NCI-H524 (cell line): ENCODE results near the gene GNB1.
A peak's percentile ranks its signal among the peaks of the same experiment; 100 is the strongest.

ENCODE experiments used
- DNase-seq, 2 experiments: peaks; one replicate each; lab custom pipeline; 2025; lab: John Stamatoyannopoulos, UW

Gene GNB1

DNA sequence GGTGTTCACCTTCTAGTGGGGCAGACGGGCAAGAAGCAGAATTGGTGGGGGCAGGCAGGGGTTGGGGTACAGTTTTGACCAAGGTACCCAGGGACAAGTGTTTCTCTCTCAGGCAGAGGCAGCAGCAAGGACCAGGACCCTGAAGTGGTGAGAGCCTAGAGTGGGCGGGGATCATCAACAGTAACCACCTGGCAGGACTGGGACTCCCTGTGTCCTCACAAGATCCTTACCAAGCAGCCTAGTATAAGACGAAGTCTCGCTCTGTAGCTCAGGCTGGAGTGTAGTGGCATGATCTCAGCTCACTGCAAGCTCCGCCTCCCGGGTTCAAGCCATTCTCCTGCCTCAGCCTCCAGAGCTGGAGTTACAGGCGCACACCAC, 109.4 kb downstream of the GNB1 start:
- no peak for DNase-seq

- DNase-seq, result no peak
Observed at GRCh38 chr1:1780598-1781525, 110.0 kb downstream of the GNB1 start.

DNA sequence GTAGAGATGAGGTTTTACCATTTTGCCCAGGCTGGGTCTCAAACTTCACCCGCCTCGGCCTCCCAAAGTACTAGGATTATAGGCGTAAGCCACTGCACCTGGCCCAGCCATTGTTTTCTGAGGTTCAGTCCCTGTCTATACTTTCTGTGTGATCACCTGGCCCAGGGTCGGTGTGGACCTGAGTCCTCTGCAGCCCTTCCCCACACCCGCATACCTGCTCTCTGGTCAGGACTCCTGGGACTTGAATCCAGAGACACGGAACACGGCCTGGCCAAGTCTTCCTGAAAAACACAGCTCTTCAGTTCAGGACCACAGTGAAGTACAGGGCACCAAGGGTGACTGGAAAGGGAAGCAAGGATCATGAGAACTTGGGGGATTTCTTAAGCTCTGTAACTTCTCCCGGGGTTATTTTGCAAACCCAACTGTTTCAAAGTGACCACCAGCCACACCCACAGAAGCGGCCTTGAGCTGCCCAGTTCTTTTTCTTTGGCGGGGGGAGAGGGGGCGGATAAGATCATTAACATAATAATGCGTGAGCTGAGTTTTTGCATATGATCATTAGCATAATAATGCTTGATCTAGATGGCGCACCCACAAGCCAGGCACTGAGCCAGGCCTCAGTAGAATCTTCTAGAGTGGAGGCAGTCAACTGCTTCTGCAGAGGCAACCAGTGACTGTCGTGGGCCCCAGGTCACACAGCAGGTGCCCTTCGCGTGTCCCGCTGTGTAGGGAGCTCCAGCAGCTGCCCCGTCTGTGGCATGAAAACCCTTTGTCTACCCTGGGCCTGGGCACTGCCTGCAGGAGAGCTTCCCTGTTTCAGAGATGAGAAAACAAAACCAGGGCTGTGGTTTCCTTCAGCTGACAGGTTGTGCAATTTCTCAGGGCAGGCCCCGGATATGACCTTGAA, 110.9 kb downstream of the GNB1 start:
- DNase-seq, result no peak

- DNase-seq, result no peak
Observed at GRCh38 chr1:1779320-1779675, 111.6 kb downstream of the GNB1 start.

- DNase-seq, result peak in 1 of 2 experiments; percentile 27
Observed at GRCh38 chr1:1778663-1779319, 112.1 kb downstream of the GNB1 start.

DNA sequence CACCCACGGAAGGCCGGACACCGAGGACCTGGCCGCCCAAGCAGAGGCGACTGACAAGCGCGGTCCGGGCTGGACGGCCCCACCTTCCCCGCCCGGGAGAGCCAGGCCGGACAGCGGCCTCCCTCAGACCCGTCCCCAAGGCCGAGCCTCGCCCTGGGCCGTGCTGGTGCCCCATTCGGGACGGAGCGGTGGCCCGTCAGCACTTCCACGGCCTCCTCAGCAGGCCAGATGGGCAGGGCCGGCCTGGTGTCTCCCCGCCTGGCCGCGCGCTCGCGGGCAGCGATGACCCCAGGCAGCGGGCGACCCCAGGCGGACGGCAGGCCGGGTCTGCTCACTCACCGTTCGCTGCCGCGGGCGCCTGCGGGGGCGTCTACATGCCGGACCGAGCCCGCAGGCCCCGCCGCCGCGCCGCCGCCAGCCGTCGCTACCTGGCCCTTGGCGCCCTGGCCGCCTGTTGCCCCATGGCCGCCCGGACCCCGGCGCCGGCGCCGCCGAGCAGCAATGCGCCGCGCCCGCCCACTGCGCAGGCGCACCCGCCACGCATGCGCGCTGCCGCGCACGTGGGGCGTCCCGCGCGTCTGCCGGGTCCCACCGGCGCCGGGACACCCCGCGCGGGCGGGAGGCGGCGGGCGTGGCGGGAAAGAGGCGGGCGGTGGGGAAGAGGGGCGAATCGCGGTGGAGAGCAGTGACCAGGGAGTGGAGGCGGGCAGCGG, 112.8 kb downstream of the GNB1 start, which contains the start of gene NADK:
NADK (minus strand) TSS at position 521 of the 713 bp plus-strand sequence. CDS start 13,064 bp downstream, outside the sequence.
- DNase-seq, result peak; percentile 34 to 69

DNA sequence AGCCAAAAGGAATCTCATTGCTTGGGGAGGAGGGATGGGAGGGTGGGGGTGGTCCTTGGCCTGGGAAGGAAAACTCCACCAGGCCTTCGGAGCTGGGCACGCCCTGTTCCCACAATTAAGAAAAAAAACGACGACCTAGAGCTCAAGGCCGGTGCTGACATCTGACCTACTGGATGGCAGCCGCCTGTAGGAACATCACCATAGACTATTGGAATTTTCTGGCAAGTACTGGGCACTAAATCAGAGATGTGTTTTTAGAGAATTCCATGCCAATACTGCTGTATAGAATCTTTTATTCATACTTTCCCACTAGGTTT, 113.3 kb downstream of the GNB1 start:
- DNase-seq, result no peak

DNA sequence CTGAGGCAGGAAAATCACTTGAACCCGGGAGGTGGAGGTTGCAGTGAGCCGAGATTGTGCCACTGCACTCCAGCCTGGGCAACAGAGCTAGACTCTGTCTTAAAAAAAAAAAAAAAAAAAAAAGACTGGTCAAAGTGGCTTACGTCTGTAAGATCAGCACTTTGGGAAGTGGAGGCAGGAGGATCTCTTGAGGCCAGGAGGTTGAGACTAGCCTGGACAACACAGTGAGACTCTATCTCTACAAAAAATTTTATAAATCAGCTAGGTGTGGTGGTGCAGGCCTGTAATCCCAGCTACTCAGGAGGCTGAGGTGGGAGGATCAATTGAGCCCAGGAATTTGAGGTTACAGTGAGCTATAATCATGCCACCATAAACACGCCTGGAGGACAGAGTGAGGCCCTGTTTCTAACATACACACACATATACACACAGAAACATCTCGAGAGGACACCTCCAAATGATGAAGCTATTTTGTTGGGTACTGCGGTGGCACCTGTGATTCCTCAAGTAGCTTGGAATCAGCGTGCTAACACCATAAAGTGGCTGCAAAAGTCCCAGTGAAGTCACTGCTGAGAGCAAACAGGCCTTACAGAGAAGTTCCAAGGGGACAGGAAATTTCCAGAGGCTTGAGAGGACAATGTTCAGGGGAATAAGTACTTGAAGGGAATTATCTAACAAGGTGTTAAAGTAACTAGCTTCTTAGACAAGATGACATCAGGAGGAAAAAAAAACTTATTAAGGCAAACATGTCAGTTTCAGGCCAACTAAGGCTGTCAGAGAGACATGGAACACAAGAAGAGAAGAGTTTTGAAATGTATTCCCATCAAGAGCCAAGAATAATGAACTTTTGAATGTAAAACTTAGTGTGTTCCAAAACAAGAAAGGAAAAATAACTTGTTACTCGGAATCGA, 114.0 kb downstream of the GNB1 start:
- no peak for DNase-seq

GRCh38 chr1:1775327-1776226, 115.3 kb downstream of the GNB1 start:
- no peak for DNase-seq

DNA sequence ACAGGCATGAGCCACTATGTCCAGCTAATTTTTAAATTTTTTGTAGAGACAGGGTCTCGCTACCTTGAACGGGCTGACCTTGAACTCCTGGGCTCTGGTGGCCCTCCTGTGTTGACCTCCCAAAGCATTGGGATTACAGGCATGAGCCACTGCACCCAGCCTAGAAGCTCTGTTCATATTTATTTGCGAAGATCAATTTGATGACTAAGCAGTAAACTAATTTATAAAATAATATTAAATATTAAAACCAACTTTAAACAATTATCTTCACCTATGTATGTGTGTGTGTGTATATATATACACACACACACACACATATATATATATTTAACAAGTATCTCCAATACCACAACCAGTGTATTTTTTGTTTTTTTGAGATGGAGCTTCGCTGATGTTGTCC, 117.0 kb downstream of the GNB1 start:
- DNase-seq, result no peak

DNA sequence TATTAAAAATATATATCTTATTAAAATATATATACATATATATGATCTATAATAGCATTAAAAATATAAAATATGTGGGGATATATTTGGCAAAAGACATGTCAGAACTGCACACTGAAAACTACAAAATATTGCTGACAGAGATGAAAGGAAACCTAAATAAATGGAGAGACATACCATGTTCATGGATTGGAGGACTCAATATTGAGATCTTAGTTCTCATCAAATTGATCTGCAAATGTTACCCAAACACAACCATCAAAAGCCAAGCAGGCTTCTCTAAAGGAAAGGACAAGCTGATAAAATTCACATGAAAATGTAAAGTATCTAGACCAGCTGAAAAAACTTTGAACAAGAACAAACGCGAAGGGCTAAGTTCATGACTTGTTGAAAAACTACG, 119.8 kb downstream of the GNB1 start:
- no peak for DNase-seq

- no peak for DNase-seq
Observed at GRCh38 chr1:1770102-1770501, 120.8 kb downstream of the GNB1 start.

DNA sequence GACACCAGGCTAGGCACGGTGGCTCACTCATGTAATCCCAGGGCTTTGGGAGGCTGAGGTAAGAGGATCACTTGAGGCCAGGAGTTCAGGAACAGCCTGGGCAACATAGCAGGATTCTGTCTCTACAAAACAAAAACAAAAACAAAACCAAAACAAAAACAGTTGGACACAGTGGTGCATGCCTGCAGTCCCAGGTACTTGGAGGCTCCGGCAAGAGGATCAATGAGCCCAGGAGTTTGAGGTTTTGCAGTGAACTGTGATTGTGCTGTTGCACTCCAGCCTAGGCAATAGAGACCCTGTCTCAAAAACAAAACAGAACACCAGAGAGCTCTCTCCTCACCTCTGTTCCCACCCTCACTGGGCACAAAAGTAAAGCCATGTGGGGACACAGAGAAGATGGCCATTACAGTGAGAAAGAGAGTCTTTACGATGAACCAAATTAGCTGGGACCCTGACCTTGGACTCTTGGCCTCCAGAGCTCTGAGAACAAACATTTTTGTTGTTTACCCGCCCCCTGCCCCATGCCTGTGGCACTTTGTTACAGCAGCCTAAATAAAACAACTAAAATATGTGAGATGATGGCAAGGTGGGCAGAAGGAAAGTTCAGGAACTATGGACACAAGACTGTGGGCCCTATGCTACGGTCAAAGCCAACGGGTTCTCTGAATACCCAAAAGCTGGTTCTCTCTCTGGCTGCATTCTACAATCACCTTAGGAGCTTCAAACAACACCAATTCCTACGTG, 122.5 kb downstream of the GNB1 start:
- DNase-seq, result no peak

DNA sequence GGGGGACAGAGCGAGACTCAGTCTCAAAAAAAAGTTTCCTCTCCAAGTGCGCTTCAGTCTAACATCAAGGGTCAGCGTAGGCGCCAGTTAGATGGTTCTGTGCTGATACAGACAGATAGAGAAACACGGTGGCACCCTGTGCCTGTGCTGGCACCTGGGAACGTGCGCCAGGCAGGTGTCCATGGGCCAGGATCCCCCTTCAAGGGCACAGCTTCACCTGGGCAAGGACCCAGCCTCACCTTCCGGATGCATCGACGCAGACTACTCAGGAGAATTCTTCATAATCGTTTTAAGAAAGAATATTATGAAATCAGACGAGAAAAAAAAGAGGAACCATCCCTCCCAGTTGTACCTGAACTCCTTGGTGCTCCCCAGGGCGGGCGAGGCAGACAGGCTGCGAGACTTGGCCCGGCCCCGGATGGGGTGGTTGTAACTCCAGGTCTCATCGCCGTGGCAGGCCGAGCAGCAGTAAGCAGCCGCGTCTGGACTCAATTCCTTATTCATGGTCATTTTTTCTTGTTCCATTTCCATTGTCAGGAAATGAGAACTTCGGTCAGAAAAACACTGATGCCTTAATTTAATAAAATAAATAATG, 125.9 kb downstream of the GNB1 start:
- DNase-seq, result no peak

- no peak for DNase-seq
Observed at GRCh38 chr1:1763657-1764621, 126.9 kb downstream of the GNB1 start.

GRCh38 chr1:1761504-1762376, 129.1 kb downstream of the GNB1 start:
- no peak for DNase-seq
